Measurements from ENCODE around the gene VPS39. TPM values are rescaled to one million over a fixed set of nuclear protein-coding genes. Genes with fewer than 3 reads are reported as not detected.

Gene VPS39
- total and polyA plus RNA-seq, 2 donors (not counting 3 experiments of a cell fraction or from before 2014, with no cell fraction given) = 56.5 to 56.7 TPM

DNA sequence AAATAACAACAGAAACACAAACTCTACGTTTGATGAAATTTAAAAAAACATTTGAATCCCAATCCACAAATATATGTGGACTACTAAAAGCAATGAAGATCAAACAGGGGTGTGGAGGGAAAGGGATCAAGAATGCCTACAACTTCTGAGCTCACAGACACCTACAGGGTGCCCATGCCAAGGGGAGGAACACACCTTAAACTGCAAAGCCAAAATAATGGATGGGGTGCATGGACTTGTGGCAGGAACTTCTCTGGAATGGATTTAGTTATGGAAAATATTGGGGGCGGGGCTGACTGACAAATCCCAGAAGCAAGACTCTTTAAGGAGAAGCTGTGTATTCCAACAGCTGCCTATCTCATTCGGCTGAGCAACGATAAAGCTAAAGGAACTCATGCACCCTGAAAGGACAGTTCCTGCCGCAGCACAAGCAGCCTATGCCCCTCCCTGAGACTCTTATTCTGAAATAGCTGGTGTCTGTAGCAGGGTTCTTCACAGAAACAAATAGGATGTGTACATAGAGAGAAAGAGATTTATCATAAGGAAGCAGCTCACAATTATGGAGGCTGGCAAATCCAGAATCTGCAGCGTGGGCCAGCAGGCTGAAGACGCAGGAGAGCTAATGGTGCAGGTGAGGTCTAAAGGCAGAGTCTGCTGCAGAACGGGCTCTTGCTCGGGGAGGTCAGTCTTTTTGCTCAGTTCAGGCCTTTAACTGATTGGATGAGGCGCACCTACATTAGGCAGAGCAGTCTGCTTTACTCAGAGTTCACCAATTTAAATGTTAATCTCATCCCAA, 89.3 kb downstream of the VPS39 start:
- Histone ChIP-seq H3K4me2 (ENCODE audit: insufficient read depth, low read length) (no peak overlapping the region), H3K9me1 (replicated peaks; ENCODE audit: control insufficient read depth, extremely low read depth, insufficient read depth, low read length) (no peaks in the 10 kb centered on the region), H3K9me3 (replicated peaks; ENCODE audit: control insufficient read depth, insufficient read depth, low read length) (no peaks in the 10 kb centered on the region), H3K4me3 (replicated peaks in 1 of 3; ENCODE audit: insufficient read depth in 1 of 3, low read depth in 1 of 3, low read length in 3 of 3) (no peak overlapping the region), H3K27ac (ENCODE audit: insufficient read depth, low read depth, low read length) (no peak overlapping the region), H2AFZ (ENCODE audit: low read depth, low read length) (no peak overlapping the region), H3K9ac (replicated peaks; ENCODE audit: extremely low read depth, insufficient read depth, low read length) (no peak overlapping the region), H4K20me1 (replicated peaks; ENCODE audit: control insufficient read depth, extremely low read depth, insufficient read depth, low read length) (no peaks in the 10 kb centered on the region), H3K36me3 (ENCODE audit: control insufficient read depth in 2 of 2, extremely low read depth in 1 of 2, insufficient read depth in 2 of 2, low read length in 2 of 2) (no peaks in the 10 kb centered on the region), H3K27me3 (ENCODE audit: control insufficient read depth in 2 of 2, insufficient read depth in 2 of 2, low read length in 2 of 2) (peaks cover 17 to 33% of the 10 kb centered on the region in 2 experiments), H3K4me1 (ENCODE audit: control insufficient read depth, extremely low read depth, insufficient read depth, low read length) (no peaks in the 10 kb centered on the region), H3K79me2 (ENCODE audit: control insufficient read depth, insufficient read depth, low read length) (no peaks in the 10 kb centered on the region)
- ChIA-PET CTCF (interaction anchor here (0.9 to 2.4 kb wide), 4 partner anchors 9 to 34 kb away, joined by 3 to 18 read pairs (median 7); no protein-coding TSS in a partner anchor), POLR2A (no interaction called here)
- intact Hi-C loops (cut with micrococcal nuclease) = no loop called here
- BruUV-seq (replicated peaks) = no TSS peak
- dilution Hi-C loops (cut with MboI; ENCODE audit: extremely low pct_ligation_motif_present, low sequenced_read_pairs) = no loop called here
- no peak for TF ChIP-seq JUN (IDR thresholded peaks at IDR 0.05; ENCODE audit: borderline replicate concordance, insufficient read depth, insufficient read length, low read depth)
- TF ChIP-seq GATA2 (IDR thresholded peaks at IDR 0.05; ENCODE audit: insufficient read depth, insufficient read length, low read depth, low read length) = no peak
- no peak for TF ChIP-seq POLR2A (IDR thresholded peaks at IDR 0.05; ENCODE audit: low read depth, low read length)
- TF ChIP-seq, protein P1, sequence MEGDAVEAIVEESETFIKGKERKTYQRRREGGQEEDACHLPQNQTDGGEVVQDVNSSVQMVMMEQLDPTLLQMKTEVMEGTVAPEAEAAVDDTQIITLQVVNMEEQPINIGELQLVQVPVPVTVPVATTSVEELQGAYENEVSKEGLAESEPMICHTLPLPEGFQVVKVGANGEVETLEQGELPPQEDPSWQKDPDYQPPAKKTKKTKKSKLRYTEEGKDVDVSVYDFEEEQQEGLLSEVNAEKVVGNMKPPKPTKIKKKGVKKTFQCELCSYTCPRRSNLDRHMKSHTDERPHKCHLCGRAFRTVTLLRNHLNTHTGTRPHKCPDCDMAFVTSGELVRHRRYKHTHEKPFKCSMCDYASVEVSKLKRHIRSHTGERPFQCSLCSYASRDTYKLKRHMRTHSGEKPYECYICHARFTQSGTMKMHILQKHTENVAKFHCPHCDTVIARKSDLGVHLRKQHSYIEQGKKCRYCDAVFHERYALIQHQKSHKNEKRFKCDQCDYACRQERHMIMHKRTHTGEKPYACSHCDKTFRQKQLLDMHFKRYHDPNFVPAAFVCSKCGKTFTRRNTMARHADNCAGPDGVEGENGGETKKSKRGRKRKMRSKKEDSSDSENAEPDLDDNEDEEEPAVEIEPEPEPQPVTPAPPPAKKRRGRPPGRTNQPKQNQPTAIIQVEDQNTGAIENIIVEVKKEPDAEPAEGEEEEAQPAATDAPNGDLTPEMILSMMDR (IDR thresholded peaks at IDR 0.05; ENCODE audit: extremely low read depth in 1 of 2, insufficient read depth in 1 of 2, low read depth in 1 of 2, low read length in 2 of 2) = no peak
- TF ChIP-seq FOS (IDR thresholded peaks at IDR 0.05; ENCODE audit: borderline replicate concordance, insufficient read depth, low read length) = no peak
- TF ChIP-seq, protein P2, sequence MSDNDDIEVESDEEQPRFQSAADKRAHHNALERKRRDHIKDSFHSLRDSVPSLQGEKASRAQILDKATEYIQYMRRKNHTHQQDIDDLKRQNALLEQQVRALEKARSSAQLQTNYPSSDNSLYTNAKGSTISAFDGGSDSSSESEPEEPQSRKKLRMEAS (IDR thresholded peaks at IDR 0.05; ENCODE audit: insufficient read depth, insufficient read length) = no peak
- TF ChIP-seq MYC (IDR thresholded peaks at IDR 0.05; ENCODE audit: low read depth, low read length) = no peak
- no peak for TF ChIP-seq POLR2AphosphoS5 (IDR thresholded peaks at IDR 0.05; ENCODE audit: insufficient read depth, low read depth, low read length)
- no peak for TF ChIP-seq EZH2 (IDR thresholded peaks at IDR 0.05; ENCODE audit: borderline replicate concordance, low read depth, low read length, severe bottlenecking)
- FAIRE-seq (no peak), DNase-seq (ENCODE audit: low read depth, low spot score) (no peak)
